A673 (cell line): Measurements from ENCODE around the gene UNKL. TPM values are rescaled to one million over a fixed set of nuclear protein-coding genes. Genes with fewer than 3 reads are reported as not detected.

Source experiments
- BruUV-seq: library from RNA; stranded (reverse); fragments of 400-500 nt; replicated peaks from 2 replicates; lab custom pipeline; 2021; lab: Mats Ljungman, UMichigan
- CTCF ChIA-PET: fragments of 300-600 bp; sonication (Branson Sonifier 250); formaldehyde crosslinking; loops from one replicate; lab custom pipeline; 2022; ENCODE audit warnings: antibody characterized with exemption; lab: Charles Lee
- POLR2A ChIA-PET: fragments of 300-600 bp; sonication (Branson Sonifier 250); formaldehyde crosslinking; loops from one replicate; lab custom pipeline; 2022; ENCODE audit warnings: antibody characterized with exemption; ENCODE audit not compliant: low non-redundant PET; lab: Charles Lee
- DNase-seq: peaks from one replicate; pipeline ENCODE4 v3.0.0-alpha.2; 2015; ENCODE audit warnings: low spot score
- H3K27ac ChIP-seq: fragments of 200-600 bp; sonication (generic); 2 replicates; pipeline ENCODE4 v1.5.1; 2016; ENCODE audit warnings: mixed run types, low read depth, mild to moderate bottlenecking, mixed read lengths, antibody characterized with exemption, low read length; ENCODE audit not compliant: poor library complexity, severe bottlenecking
- H3K27me3 ChIP-seq: fragments of 200-600 bp; sonication (generic); replicated peaks from 2 replicates; pipeline ENCODE4 v1.6.1; 2017; ENCODE audit warnings: mixed run types, low read depth, mild to moderate bottlenecking, mixed read lengths, antibody characterized with exemption, low read length; ENCODE audit not compliant: insufficient read depth, poor library complexity
- H3K36me3 ChIP-seq: fragments of 200-600 bp; sonication (generic); 2 replicates; pipeline ENCODE4 v1.6.1; 2016; ENCODE audit warnings: mixed run types, mild to moderate bottlenecking, mixed read lengths, antibody characterized with exemption, low read length; ENCODE audit not compliant: insufficient read depth, poor library complexity, severe bottlenecking
- H3K4me1 ChIP-seq: fragments of 200-600 bp; sonication (generic); 2 replicates; pipeline ENCODE4 v1.6.1; 2017; ENCODE audit warnings: mixed run types, mild to moderate bottlenecking, mixed read lengths, antibody characterized with exemption, low read length; ENCODE audit not compliant: insufficient read depth, poor library complexity, severe bottlenecking
- H3K4me3 ChIP-seq: fragments of 200-600 bp; sonication (generic); 2 replicates; pipeline ENCODE4 v1.5.1; 2016; ENCODE audit warnings: low read depth, mixed run types, mild to moderate bottlenecking, mixed read lengths, low read length; ENCODE audit not compliant: poor library complexity, severe bottlenecking
- H3K9me3 ChIP-seq: fragments of 200-600 bp; sonication (generic); 2 replicates; pipeline ENCODE4 v1.6.1; 2016; ENCODE audit warnings: mixed run types, low read depth, mild to moderate bottlenecking, mixed read lengths, antibody characterized with exemption, low read length; ENCODE audit not compliant: poor library complexity, severe bottlenecking
- CTCF ChIP-seq: fragments of 300-800, 200-600 bp; sonication (generic); conservative IDR thresholded peaks from 2 replicates; pipeline ENCODE4 v1.5.1; 2017; ENCODE audit warnings: low read depth, mild to moderate bottlenecking, antibody characterized with exemption, low read length, moderate library complexity, mixed read lengths
- EZH2 ChIP-seq: fragments of 200-600 bp; sonication (generic); IDR thresholded peaks from 2 replicates; pipeline ENCODE4 v1.6.1; 2017; ENCODE audit warnings: borderline replicate concordance, low read depth, mild to moderate bottlenecking, mixed read lengths, antibody characterized with exemption, low read length; ENCODE audit not compliant: poor library complexity, severe bottlenecking
- intact Hi-C: fragments of 100-400 bp; cut with micrococcal nuclease; formaldehyde crosslinking; loops from one replicate; pipeline ENCODE4 v1.10.0; 2022; ENCODE audit not compliant: unreplicated experiment
- total RNA-seq: library from RNA; stranded (reverse); gene quantifications from 2 replicates; pipeline ENCODE4 v1.2.3, GENCODE V29; 2021

UNKL gene
- total RNA-seq, 1 experiment from 2014 or later: 88.5 TPM

- TF ChIP-seq EZH2 (no peak), CTCF (no peak)
- Histone ChIP-seq H3K4me3 (no peak overlapping the region), H3K4me1 (no peaks in the 10 kb centered on the region), H3K9me3 (no peaks in the 10 kb centered on the region), H3K27ac (no peak overlapping the region), H3K36me3 (peaks cover under 1% of the 10 kb centered on the region), H3K27me3 (no peaks in the 10 kb centered on the region)
- DNase-seq: no peak
- ChIA-PET POLR2A (no interaction called here), CTCF (no interaction called here)
- no TSS peak for BruUV-seq
- intact Hi-C loops: no loop called here
These were observed 31.2 kb upstream of the UNKL start for GRCh38 chr16:1445518-1446203.

- Histone ChIP-seq H3K4me1 (no peaks in the 10 kb centered on the region), H3K36me3 (no peaks in the 10 kb centered on the region), H3K27ac (no peak overlapping the region), H3K4me3 (no peak overlapping the region), H3K9me3 (no peaks in the 10 kb centered on the region), H3K27me3 (no peaks in the 10 kb centered on the region)
- ChIA-PET POLR2A (no interaction called here), CTCF (no interaction called here)
- no peak for DNase-seq
- BruUV-seq: no TSS peak
- no peak for TF ChIP-seq EZH2
- TF ChIP-seq CTCF: no peak
- intact Hi-C loops: no loop called here
These were observed 30.4 kb upstream of the UNKL start for GRCh38 chr16:1444730-1445517.

DNA sequence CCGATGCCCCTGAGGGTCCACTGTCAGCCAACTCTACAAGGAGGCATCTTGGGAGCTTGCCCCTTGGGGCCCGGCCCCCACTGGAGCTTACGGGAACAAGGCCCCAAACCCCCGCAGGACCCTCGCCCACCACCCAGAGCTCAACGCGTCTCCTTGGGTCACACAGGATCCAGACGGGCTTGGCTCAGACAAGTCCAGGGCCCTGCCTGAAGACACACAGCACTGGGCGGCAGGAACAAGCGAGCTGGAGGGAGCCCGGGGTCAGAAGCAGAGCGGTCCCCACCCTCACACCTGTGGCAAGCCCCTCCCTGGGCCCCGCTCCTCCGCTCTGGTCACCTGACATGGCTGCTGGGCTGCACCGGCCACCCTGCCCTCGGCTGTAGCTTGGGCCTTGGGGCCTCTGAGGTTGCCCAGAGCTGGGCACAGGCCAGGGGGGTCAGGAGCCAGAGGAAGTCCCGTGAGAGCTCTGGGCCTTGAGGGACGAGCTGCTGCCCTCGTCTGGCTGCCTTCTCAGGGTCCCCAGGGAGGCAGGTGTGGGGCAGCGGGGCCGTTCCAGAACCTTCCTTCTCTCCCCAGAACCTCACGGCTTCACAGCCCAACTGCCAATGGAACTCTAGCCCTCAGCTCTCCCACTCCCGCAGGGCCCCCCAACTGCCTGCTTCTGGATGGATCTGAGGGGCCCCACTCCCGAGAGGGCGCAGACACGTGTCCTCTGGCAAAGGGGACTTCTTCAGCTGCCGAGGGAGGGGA lies 29.7 kb upstream of the UNKL start, which contains the start of gene CCDC154:
TSS of gene CCDC154 (minus strand) at position 577 of the 750 bp plus-strand sequence. CDS start at position 343, 234 bp downstream.
- POLR2A ChIA-PET: interaction anchor here (0.6 kb wide), 1 partner anchor 178 kb away, joined by 4 read pairs; no protein-coding TSS in a partner anchor
- Histone ChIP-seq H3K27ac (no peak within 1 kb of the TSS), H3K4me1 (no peaks in the 10 kb centered on the region), H3K27me3 (no peaks in the 10 kb centered on the region), H3K4me3 (no peak within 1 kb of the TSS), H3K9me3 (no peaks in the 10 kb centered on the region), H3K36me3 (no peaks in the 10 kb centered on the region)
- TF ChIP-seq EZH2 (no peak), CTCF (no peak)
- CTCF ChIA-PET: no interaction called here
- intact Hi-C loops: no loop called here
- DNase-seq: no peak
- no TSS peak for BruUV-seq
